GM10248 (cell line): ENCODE data around the gene MAN1A1.
"Not testable (repeated sequence)": the region's sequence is repeated elsewhere in the genome, so short reads cannot be mapped to it uniquely, and the experiment has no call there.

Source experiments
- CTCF ChIA-PET: fragments of 300-600 bp; sonication (Branson Sonifier 250); formaldehyde crosslinking; extraction: SDS; loops from one replicate; lab custom pipeline; 2021; ENCODE audit warnings: antibody characterized with exemption; lab: Yijun Ruan, JAX
- POLR2A ChIA-PET: fragments of 350-650 bp; sonication (Branson Sonifier 250); formaldehyde crosslinking; extraction: SDS; loops from one replicate; lab custom pipeline; 2020; ENCODE audit warnings: antibody characterized with exemption; lab: Yijun Ruan, JAX
- DNase-seq: peaks from one replicate; pipeline ENCODE4 v3.0.0; 2012; ENCODE audit errors: extremely low spot score
- CTCF ChIP-seq: IDR thresholded peaks from 2 replicates; pipeline ENCODE4 v1.5.1; 2012; ENCODE audit warnings: mild to moderate bottlenecking, low read depth; ENCODE audit errors: extremely low read depth, missing control alignments, control extremely low read depth

Gene MAN1A1

GRCh38 chr6:119297049-119297448, 52.5 kb downstream of the MAN1A1 start:
- no peak for DNase-seq
- ChIA-PET CTCF (no interaction called here), POLR2A (interaction anchor here (0.6 kb wide), 1 partner anchor 18 kb away, joined by 3 read pairs; no protein-coding TSS in a partner anchor)
- TF ChIP-seq CTCF: no peak

- CTCF ChIA-PET: interaction anchor here (0.9 kb wide), 1 partner anchor 14 kb away, joined by 3 read pairs; no protein-coding TSS in a partner anchor
- DNase-seq: no peak
- POLR2A ChIA-PET: no interaction called here
- TF ChIP-seq CTCF: no peak
These were observed 53.2 kb downstream of the MAN1A1 start for GRCh38 chr6:119296036-119297035.

GRCh38 chr6:119294984-119295383, 54.6 kb downstream of the MAN1A1 start:
- TF ChIP-seq CTCF: no peak
- ChIA-PET CTCF (interaction anchor here (0.6 to 1.1 kb wide), 4 partner anchors 9 to 77 kb away, joined by 3 read pairs; no protein-coding TSS in a partner anchor), POLR2A (no interaction called here)
- no peak for DNase-seq

- POLR2A ChIA-PET, DNase-seq: not testable (repeated sequence)
- CTCF ChIA-PET: interaction anchor here (1.6 kb wide), 1 partner anchor 36 kb away, joined by 4 read pairs; no protein-coding TSS in a partner anchor
These were observed 58.5 kb downstream of the MAN1A1 start for GRCh38 chr6:119291060-119291459.

- ChIA-PET POLR2A (no interaction called here), CTCF (interaction anchor here (0.8 to 1.6 kb wide), 3 partner anchors 13 to 35 kb away, joined by 3 to 5 read pairs (median 4); no protein-coding TSS in a partner anchor)
- DNase-seq: no peak
- TF ChIP-seq CTCF: no peak
These were observed 59.3 kb downstream of the MAN1A1 start for GRCh38 chr6:119290306-119290705.

- TF ChIP-seq CTCF: no peak
- no peak for DNase-seq
- CTCF ChIA-PET: interaction anchor here (0.8 to 1.6 kb wide), 3 partner anchors 14 to 34 kb away, joined by 3 to 5 read pairs (median 4); no protein-coding TSS in a partner anchor
- POLR2A ChIA-PET: no interaction called here
These were observed 59.9 kb downstream of the MAN1A1 start for GRCh38 chr6:119289651-119290050.
